ENCODE results near the gene TMEM79. TPM values are rescaled to one million over a fixed set of nuclear protein-coding genes. Genes with fewer than 3 reads are reported as not detected.

The TMEM79 gene
- total and polyA plus RNA-seq, 2 donors (not counting 1 experiment from before 2014, with no cell fraction given) = 1.1 to 3.6 TPM

DNA sequence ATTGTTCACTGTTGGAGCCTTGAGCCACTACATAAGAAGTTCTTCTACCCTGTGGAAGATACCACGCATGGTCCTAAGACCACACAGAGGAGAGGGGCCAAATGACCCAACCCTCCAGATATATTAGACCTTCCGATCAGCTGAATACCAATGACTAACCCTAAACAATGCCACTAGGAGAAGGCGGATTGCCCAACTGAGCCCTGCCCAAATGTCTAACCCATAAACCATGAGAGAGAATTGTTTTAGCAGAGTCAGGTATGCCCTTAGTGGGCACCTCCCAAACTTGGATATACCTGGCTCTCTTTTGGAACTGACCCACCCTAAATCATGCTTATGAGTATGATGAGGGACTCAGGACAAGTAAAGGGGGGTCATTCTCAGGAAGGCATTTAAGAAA lies 13.8 kb upstream of the TMEM79 start:
- TF ChIP-seq, protein P1, sequence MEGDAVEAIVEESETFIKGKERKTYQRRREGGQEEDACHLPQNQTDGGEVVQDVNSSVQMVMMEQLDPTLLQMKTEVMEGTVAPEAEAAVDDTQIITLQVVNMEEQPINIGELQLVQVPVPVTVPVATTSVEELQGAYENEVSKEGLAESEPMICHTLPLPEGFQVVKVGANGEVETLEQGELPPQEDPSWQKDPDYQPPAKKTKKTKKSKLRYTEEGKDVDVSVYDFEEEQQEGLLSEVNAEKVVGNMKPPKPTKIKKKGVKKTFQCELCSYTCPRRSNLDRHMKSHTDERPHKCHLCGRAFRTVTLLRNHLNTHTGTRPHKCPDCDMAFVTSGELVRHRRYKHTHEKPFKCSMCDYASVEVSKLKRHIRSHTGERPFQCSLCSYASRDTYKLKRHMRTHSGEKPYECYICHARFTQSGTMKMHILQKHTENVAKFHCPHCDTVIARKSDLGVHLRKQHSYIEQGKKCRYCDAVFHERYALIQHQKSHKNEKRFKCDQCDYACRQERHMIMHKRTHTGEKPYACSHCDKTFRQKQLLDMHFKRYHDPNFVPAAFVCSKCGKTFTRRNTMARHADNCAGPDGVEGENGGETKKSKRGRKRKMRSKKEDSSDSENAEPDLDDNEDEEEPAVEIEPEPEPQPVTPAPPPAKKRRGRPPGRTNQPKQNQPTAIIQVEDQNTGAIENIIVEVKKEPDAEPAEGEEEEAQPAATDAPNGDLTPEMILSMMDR (conservative IDR thresholded peaks at IDR 0.05 in 1 of 2, IDR thresholded peaks at IDR 0.05 in 1 of 2; ENCODE audit: low read depth in 1 of 2, low read length in 2 of 2) = no peak
- TF ChIP-seq EZH2 (IDR thresholded peaks at IDR 0.05; ENCODE audit: low read length, missing control alignments) = no peak
- H3K27ac ChIP-seq (ENCODE audit: insufficient read depth, low read length) = no peak overlapping the region
- no peaks in the 10 kb centered on the region for H3K79me2 ChIP-seq (ENCODE audit: control insufficient read depth, insufficient read depth, low read length)
- no peaks in the 10 kb centered on the region for H3K27me3 ChIP-seq (ENCODE audit: control insufficient read depth, insufficient read depth, low read length)
- H3K36me3 ChIP-seq (ENCODE audit: control insufficient read depth, insufficient read depth, low read length) = peaks cover 28% of the 10 kb centered on the region
- no peak overlapping the region for H2AFZ ChIP-seq (ENCODE audit: low read length)
- H3K4me3 ChIP-seq (replicated peaks in 1 of 4; ENCODE audit: control extremely low read depth in 1 of 4, insufficient read depth in 1 of 4, low read depth in 3 of 4, low read length in 4 of 4) = no peak overlapping the region
- H3K9me3 ChIP-seq (ENCODE audit: control insufficient read depth, insufficient read depth, low read depth, low read length) = no peaks in the 10 kb centered on the region
- no peak for DNase-seq (ENCODE audit: low read depth in 2 of 2)
- no peak overlapping the region for H3K4me2 ChIP-seq (ENCODE audit: extremely low read depth, insufficient read depth, low read length)
- no peak overlapping the region for H3K9ac ChIP-seq (ENCODE audit: insufficient read depth, low read length)
- no peaks in the 10 kb centered on the region for H3K4me1 ChIP-seq (ENCODE audit: control insufficient read depth, extremely low read depth, insufficient read depth, low read length)
- H4K20me1 ChIP-seq (ENCODE audit: control insufficient read depth, extremely low read depth, insufficient read depth, low read length) = no peaks in the 10 kb centered on the region

DNA sequence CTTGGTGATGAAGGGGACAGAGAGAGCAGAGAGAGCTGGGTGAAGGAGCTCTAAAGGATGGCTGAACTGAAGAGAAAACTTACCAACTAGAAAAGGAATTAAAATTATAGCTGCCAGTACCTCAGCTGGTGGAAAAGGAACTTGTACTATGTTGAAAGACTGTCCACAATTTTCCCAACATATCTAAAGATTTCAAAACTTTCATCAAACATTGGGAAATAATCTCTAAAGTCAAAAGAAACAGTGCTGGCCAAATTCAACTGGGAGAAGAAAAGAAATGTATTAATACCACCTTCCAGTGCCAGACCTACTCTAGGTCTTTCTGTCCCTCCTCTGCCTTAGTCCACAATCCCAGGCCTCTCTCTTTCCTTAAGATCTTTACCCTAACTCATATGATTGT lies 7.6 kb upstream of the TMEM79 start:
- no peaks in the 10 kb centered on the region for H3K27me3 ChIP-seq (ENCODE audit: control insufficient read depth, insufficient read depth, low read length)
- no peak overlapping the region for H3K9ac ChIP-seq (ENCODE audit: insufficient read depth, low read length)
- TF ChIP-seq EZH2 (IDR thresholded peaks at IDR 0.05; ENCODE audit: low read length, missing control alignments) = no peak
- TF ChIP-seq, protein P1 (conservative IDR thresholded peaks at IDR 0.05 in 1 of 2, IDR thresholded peaks at IDR 0.05 in 1 of 2; ENCODE audit: low read depth in 1 of 2, low read length in 2 of 2) = no peak
- H3K4me3 ChIP-seq (replicated peaks in 1 of 4; ENCODE audit: control extremely low read depth in 1 of 4, insufficient read depth in 1 of 4, low read depth in 3 of 4, low read length in 4 of 4) = no peak overlapping the region
- no peak overlapping the region for H2AFZ ChIP-seq (ENCODE audit: low read length)
- peaks cover 31% of the 10 kb centered on the region for H3K79me2 ChIP-seq (ENCODE audit: control insufficient read depth, insufficient read depth, low read length)
- peaks cover 2% of the 10 kb centered on the region for H4K20me1 ChIP-seq (ENCODE audit: control insufficient read depth, extremely low read depth, insufficient read depth, low read length)
- peak in 1 of 2 donors; percentile 61 for DNase-seq (ENCODE audit: low read depth in 2 of 2)
- H3K27ac ChIP-seq (ENCODE audit: insufficient read depth, low read length) = no peak overlapping the region
- no peaks in the 10 kb centered on the region for H3K9me3 ChIP-seq (ENCODE audit: control insufficient read depth, insufficient read depth, low read depth, low read length)
- no peak overlapping the region for H3K4me2 ChIP-seq (ENCODE audit: extremely low read depth, insufficient read depth, low read length)
- H3K4me1 ChIP-seq (ENCODE audit: control insufficient read depth, extremely low read depth, insufficient read depth, low read length) = peaks cover 5% of the 10 kb centered on the region
- peaks cover 11% of the 10 kb centered on the region for H3K36me3 ChIP-seq (ENCODE audit: control insufficient read depth, insufficient read depth, low read length)

DNA sequence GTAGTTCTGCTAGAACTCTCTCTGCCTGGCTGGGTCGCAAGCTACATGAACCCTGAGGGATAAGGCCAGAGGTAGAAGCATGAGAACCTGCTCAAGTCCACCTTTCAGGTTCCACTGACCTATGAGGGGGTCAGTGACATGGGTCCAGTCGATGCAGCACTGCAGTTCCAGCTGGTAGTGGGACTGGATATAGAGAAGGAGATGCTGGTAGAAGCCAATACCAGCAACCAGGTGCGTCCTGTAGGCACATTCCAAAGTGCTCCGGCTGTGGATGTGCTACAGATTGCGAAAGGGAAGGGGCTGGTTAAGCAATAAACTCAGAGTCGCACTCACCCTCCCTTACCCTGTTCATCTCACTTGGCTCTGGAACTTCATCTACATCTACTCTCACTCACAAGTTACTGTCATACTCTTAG lies 7.2 kb upstream of the TMEM79 start:
- H3K4me3 ChIP-seq (replicated peaks in 1 of 4; ENCODE audit: control extremely low read depth in 1 of 4, insufficient read depth in 1 of 4, low read depth in 3 of 4, low read length in 4 of 4) = no peak overlapping the region
- no peaks in the 10 kb centered on the region for H3K27me3 ChIP-seq (ENCODE audit: control insufficient read depth, insufficient read depth, low read length)
- no peak overlapping the region for H3K27ac ChIP-seq (ENCODE audit: insufficient read depth, low read length)
- H2AFZ ChIP-seq (ENCODE audit: low read length) = no peak overlapping the region
- DNase-seq (ENCODE audit: low read depth in 2 of 2) = no peak
- H3K4me2 ChIP-seq (ENCODE audit: extremely low read depth, insufficient read depth, low read length) = no peak overlapping the region
- peaks cover 35% of the 10 kb centered on the region for H3K79me2 ChIP-seq (ENCODE audit: control insufficient read depth, insufficient read depth, low read length)
- H3K9me3 ChIP-seq (ENCODE audit: control insufficient read depth, insufficient read depth, low read depth, low read length) = no peaks in the 10 kb centered on the region
- no peak overlapping the region for H3K9ac ChIP-seq (ENCODE audit: insufficient read depth, low read length)
- peaks cover 2% of the 10 kb centered on the region for H4K20me1 ChIP-seq (ENCODE audit: control insufficient read depth, extremely low read depth, insufficient read depth, low read length)
- TF ChIP-seq EZH2 (IDR thresholded peaks at IDR 0.05; ENCODE audit: low read length, missing control alignments) = no peak
- TF ChIP-seq, protein P1 (conservative IDR thresholded peaks at IDR 0.05 in 1 of 2, IDR thresholded peaks at IDR 0.05 in 1 of 2; ENCODE audit: low read depth in 1 of 2, low read length in 2 of 2) = no peak
- peaks cover 11% of the 10 kb centered on the region for H3K36me3 ChIP-seq (ENCODE audit: control insufficient read depth, insufficient read depth, low read length)
- H3K4me1 ChIP-seq (ENCODE audit: control insufficient read depth, extremely low read depth, insufficient read depth, low read length) = peaks cover 5% of the 10 kb centered on the region

Data from fibroblast of lung (primary cell).